Measurements from ENCODE around the gene KMO.

Gene KMO

DNA sequence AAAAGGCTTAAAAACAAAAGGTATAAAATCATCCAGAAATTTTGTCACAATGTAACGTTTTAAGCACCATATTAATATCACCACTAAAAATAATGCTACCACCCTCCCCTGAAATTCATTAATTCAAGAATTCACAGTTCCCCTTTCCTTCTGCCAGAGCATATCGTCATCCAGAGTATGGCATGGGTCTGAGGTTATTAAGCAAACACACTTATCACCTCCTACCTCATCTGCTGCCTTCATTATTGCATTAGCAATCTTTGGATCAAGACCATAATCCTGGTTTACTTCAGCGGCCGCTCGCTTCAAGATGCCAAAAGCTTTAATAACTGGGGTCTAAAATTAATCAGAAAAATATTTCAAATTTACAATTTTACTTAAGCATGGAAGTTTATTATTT, 18.8 kb upstream of the KMO start:
- Histone ChIP-seq H3K27ac (ENCODE audit: low read depth, low read length) (no peak overlapping the region), H4K20me1 (ENCODE audit: low read depth, low read length) (peaks cover 7% of the 10 kb centered on the region; the same call in 1 of the 2 replicates), H3F3A (ENCODE audit: insufficient read depth) (no peaks in the 10 kb centered on the region), H3K9me2 (replicated peaks; ENCODE audit: insufficient read depth, low read length) (no peaks in the 10 kb centered on the region), H3K4me2 (ENCODE audit: low read depth, low read length, poor library complexity, severe bottlenecking) (no peak overlapping the region), H3K36me3 (ENCODE audit: low read length) (peaks cover 39% of the 10 kb centered on the region), H3K79me2 (ENCODE audit: insufficient read depth, low read length) (peaks cover 25% of the 10 kb centered on the region), H3K9me3 (ENCODE audit: insufficient read depth, low read length) (no peaks in the 10 kb centered on the region), H3K9ac (ENCODE audit: low read length) (no peak overlapping the region), H2AFZ (ENCODE audit: low read depth, low read length, severe bottlenecking) (no peak overlapping the region), H3K4me3 (ENCODE audit: insufficient read depth, low read length, poor library complexity, severe bottlenecking) (no peak overlapping the region), H3K27me3 (ENCODE audit: low read length) (no peaks in the 10 kb centered on the region)
- no peak for TF ChIP-seq EZH2phosphoT487 (conservative IDR thresholded peaks at IDR 0.05; ENCODE audit: low read length)
- TF ChIP-seq, protein P1, sequence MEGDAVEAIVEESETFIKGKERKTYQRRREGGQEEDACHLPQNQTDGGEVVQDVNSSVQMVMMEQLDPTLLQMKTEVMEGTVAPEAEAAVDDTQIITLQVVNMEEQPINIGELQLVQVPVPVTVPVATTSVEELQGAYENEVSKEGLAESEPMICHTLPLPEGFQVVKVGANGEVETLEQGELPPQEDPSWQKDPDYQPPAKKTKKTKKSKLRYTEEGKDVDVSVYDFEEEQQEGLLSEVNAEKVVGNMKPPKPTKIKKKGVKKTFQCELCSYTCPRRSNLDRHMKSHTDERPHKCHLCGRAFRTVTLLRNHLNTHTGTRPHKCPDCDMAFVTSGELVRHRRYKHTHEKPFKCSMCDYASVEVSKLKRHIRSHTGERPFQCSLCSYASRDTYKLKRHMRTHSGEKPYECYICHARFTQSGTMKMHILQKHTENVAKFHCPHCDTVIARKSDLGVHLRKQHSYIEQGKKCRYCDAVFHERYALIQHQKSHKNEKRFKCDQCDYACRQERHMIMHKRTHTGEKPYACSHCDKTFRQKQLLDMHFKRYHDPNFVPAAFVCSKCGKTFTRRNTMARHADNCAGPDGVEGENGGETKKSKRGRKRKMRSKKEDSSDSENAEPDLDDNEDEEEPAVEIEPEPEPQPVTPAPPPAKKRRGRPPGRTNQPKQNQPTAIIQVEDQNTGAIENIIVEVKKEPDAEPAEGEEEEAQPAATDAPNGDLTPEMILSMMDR (IDR thresholded peaks at IDR 0.05; ENCODE audit: insufficient read depth, low read length, poor library complexity, severe bottlenecking) = no peak

DNA sequence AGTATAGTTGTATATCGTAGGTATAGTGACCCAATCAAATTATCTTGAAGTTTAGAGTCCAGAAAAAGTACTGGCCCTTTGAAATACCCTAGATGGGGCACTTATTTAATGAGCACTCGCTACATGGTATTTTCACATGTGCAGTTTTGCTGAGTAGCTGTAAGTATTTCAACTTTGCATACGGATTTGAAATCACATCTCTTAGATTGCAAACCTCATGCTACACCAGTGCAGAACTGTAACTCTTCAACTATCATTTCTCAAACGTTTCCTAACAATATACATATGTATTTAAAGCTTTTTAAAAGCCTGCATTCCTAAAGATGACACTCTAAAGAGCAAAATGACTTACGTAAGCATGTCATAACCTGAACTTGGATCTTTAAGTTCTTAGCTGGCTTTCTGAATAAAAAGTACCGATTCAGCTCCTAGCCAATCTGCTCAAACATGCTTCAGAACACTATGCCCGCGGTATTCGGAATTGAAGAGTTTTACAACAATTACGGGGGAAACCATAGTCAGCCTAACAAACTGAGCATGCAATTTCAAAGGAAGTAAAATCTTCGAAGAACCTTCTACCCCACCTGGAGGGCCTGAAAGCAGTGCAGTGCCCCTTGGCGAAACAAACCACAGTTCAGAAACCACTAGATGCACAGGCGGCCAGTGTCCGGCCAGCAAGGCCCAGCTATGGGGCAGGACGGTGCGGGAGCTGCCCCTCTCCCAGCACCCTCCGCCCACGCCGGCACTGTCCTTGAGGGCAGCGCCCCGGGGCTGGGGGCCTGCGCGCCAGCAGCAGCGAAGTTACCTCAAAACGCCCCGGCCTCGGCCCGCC, 13.5 kb upstream of the KMO start:
- no peaks in the 10 kb centered on the region for H3K9me3 ChIP-seq (ENCODE audit: insufficient read depth, low read length)
- TF ChIP-seq, protein P1 (IDR thresholded peaks at IDR 0.05; ENCODE audit: insufficient read depth, low read length, poor library complexity, severe bottlenecking) = no peak
- no peak for TF ChIP-seq EZH2phosphoT487 (conservative IDR thresholded peaks at IDR 0.05; ENCODE audit: low read length)
- H3K27ac ChIP-seq (ENCODE audit: low read depth, low read length) = peak overlapping the region; percentile 39
- peak overlapping the region; percentile 17 for H2AFZ ChIP-seq (ENCODE audit: low read depth, low read length, severe bottlenecking)
- H3K27me3 ChIP-seq (ENCODE audit: low read length) = no peaks in the 10 kb centered on the region
- peak overlapping the region; percentile 97 for H3K4me2 ChIP-seq (ENCODE audit: low read depth, low read length, poor library complexity, severe bottlenecking)
- peaks cover 7% of the 10 kb centered on the region; the same call in 1 of the 2 replicates for H4K20me1 ChIP-seq (ENCODE audit: low read depth, low read length)
- H3K9ac ChIP-seq (ENCODE audit: low read length) = peak overlapping the region; percentile 73
- H3K9me2 ChIP-seq (replicated peaks; ENCODE audit: insufficient read depth, low read length) = no peaks in the 10 kb centered on the region
- H3K4me3 ChIP-seq (ENCODE audit: insufficient read depth, low read length, poor library complexity, severe bottlenecking) = peak overlapping the region; percentile 75
- H3K36me3 ChIP-seq (ENCODE audit: low read length) = 0 out of 2 replicates have a peak, but pooled peaks cover 7% of the 10 kb centered on the region
- peaks cover 36% of the 10 kb centered on the region for H3K79me2 ChIP-seq (ENCODE audit: insufficient read depth, low read length)
- H3F3A ChIP-seq (ENCODE audit: insufficient read depth) = no peaks in the 10 kb centered on the region

DNA sequence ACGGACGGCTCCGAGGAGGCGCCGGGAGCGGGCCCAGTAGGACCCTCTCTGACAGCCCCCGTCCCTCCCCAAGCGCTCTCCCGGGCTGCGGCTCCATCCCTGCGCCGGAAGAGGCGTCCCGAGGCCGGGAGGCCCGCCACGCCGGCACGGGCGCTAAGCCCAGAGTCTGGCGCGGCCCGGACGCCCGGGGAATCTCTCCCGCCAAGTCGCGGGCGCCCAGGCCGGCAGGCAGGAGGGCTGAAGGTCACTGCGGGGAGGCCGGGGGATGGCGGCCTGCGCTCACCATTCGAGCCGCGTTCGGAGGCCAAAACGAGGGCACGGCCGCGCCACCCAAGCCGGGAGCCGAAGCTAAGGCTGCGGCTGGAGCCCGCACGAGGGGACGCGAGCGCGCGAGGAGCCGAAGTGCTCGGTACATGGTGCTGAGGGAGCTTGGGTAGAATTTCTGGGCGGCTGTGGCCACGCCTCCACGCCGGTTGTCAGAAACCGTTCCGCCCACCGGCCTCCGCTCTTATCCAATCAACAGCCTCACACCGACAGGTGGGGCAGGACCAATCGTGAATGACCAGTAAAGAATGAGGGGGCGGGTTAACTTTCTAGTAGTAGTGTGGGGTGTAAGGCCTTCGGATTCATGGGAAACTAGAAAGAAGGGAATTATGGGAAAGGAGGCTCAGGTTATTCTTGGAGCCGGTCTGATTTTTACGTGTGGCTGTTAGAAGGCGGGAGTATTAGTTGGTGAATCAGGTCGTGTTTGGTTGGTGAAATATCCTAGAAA, 12.7 kb upstream of the KMO start, which contains the start of gene FH:
Gene FH, minus strand, starts transcription at position 448 of the 772 bp plus-strand sequence. Its CDS starts 33 bp downstream, at position 415.
- peaks cover 30% of the 10 kb centered on the region for H3K79me2 ChIP-seq (ENCODE audit: insufficient read depth, low read length)
- H3K9ac ChIP-seq (ENCODE audit: low read length) = peak within 1 kb of the TSS; percentile 73
- H3F3A ChIP-seq (ENCODE audit: insufficient read depth) = no peaks in the 10 kb centered on the region
- H3K27me3 ChIP-seq (ENCODE audit: low read length) = no peaks in the 10 kb centered on the region
- no peak for TF ChIP-seq EZH2phosphoT487 (conservative IDR thresholded peaks at IDR 0.05; ENCODE audit: low read length)
- TF ChIP-seq, protein P1 (IDR thresholded peaks at IDR 0.05; ENCODE audit: insufficient read depth, low read length, poor library complexity, severe bottlenecking) = no peak
- H4K20me1 ChIP-seq (ENCODE audit: low read depth, low read length) = 0 out of 2 replicates have a peak, but pooled peaks cover 7% of the 10 kb centered on the region
- peak within 1 kb of the TSS; percentile 97 for H3K4me2 ChIP-seq (ENCODE audit: low read depth, low read length, poor library complexity, severe bottlenecking)
- H3K4me3 ChIP-seq (ENCODE audit: insufficient read depth, low read length, poor library complexity, severe bottlenecking) = peak within 1 kb of the TSS; percentile 75
- peak within 1 kb of the TSS; percentile 98 for H2AFZ ChIP-seq (ENCODE audit: low read depth, low read length, severe bottlenecking)
- H3K9me2 ChIP-seq (replicated peaks; ENCODE audit: insufficient read depth, low read length) = no peaks in the 10 kb centered on the region
- H3K36me3 ChIP-seq (ENCODE audit: low read length) = 0 out of 2 replicates have a peak, but pooled peaks cover 5% of the 10 kb centered on the region
- no peaks in the 10 kb centered on the region for H3K9me3 ChIP-seq (ENCODE audit: insufficient read depth, low read length)
- peak within 1 kb of the TSS; percentile 39 for H3K27ac ChIP-seq (ENCODE audit: low read depth, low read length)

Data from SU-DHL-6 (cell line).